Osteocyte (in vitro differentiated cells): ENCODE data around the gene CAD. TPM values are rescaled to one million over a fixed set of nuclear protein-coding genes. Genes with fewer than 3 reads are reported as not detected.
A peak's percentile ranks its signal among the peaks of the same experiment; 100 is the strongest.

ENCODE experiments used
- DNase-seq: peaks from one replicate; pipeline ENCODE4 v3.0.0; 2021; ENCODE audit warnings: mixed read lengths; ENCODE audit not compliant: unreplicated experiment; ENCODE audit errors: extremely low spot score
- H3K27ac Mint-ChIP-seq: one replicate; pipeline ENCODE4 v1.8.0; 2021; ENCODE audit warnings: mild to moderate bottlenecking, mixed read lengths; ENCODE audit not compliant: unreplicated experiment
- H3K27me3 Mint-ChIP-seq: one replicate; pipeline ENCODE4 v1.8.0; 2021; ENCODE audit warnings: mixed read lengths; ENCODE audit not compliant: unreplicated experiment
- H3K36me3 Mint-ChIP-seq: one replicate; pipeline ENCODE4 v1.8.0; 2021; ENCODE audit warnings: mixed read lengths; ENCODE audit not compliant: unreplicated experiment
- H3K4me1 Mint-ChIP-seq: one replicate; pipeline ENCODE4 v1.8.0; 2021; ENCODE audit warnings: mixed read lengths; ENCODE audit not compliant: unreplicated experiment
- H3K4me3 Mint-ChIP-seq: one replicate; pipeline ENCODE4 v1.8.0; 2021; ENCODE audit warnings: mild to moderate bottlenecking, moderate library complexity, mixed read lengths; ENCODE audit not compliant: unreplicated experiment
- H3K9me3 Mint-ChIP-seq: one replicate; pipeline ENCODE4 v1.8.0; 2021; ENCODE audit warnings: mixed read lengths; ENCODE audit not compliant: unreplicated experiment
- CTCF ChIP-seq: fragments of 200-600 bp; sonication (generic); IDR thresholded peaks from 2 replicates; pipeline ENCODE4 v1.5.0; 2021; ENCODE audit warnings: antibody characterized with exemption, mild to moderate bottlenecking, moderate library complexity
- total RNA-seq: library from RNA; stranded (reverse); gene quantifications from 2 replicates; pipeline ENCODE4 v1.2.1, GENCODE V29; 2021

Gene CAD
- total RNA-seq, 1 donor from 2014 or later, result 72.6 TPM

- no peak for TF ChIP-seq CTCF
- Mint-ChIP-seq H3K9me3 (no peaks in the 10 kb centered on the region), H3K27me3 (peaks cover 14% of the 10 kb centered on the region), H3K36me3 (peaks cover 15% of the 10 kb centered on the region), H3K27ac (no peak overlapping the region), H3K4me1 (peaks cover 7% of the 10 kb centered on the region), H3K4me3 (no peak overlapping the region)
- no peak for DNase-seq
Measured at GRCh38 chr2:27247893-27248292, 30.7 kb downstream of the CAD start.

- Mint-ChIP-seq H3K4me1 (peaks cover 7% of the 10 kb centered on the region), H3K36me3 (peaks cover 1% of the 10 kb centered on the region), H3K27me3 (peaks cover 14% of the 10 kb centered on the region), H3K9me3 (no peaks in the 10 kb centered on the region), H3K27ac (no peak overlapping the region), H3K4me3 (no peak overlapping the region)
- no peak for DNase-seq
- TF ChIP-seq CTCF, result no peak
Measured at GRCh38 chr2:27249159-27249890, 32.2 kb downstream of the CAD start.

GRCh38 chr2:27249891-27250651 is 32.9 kb downstream of the CAD start:
- Mint-ChIP-seq H3K27ac (no peak overlapping the region), H3K4me3 (no peak overlapping the region), H3K36me3 (no peaks in the 10 kb centered on the region), H3K27me3 (peaks cover 14% of the 10 kb centered on the region), H3K4me1 (peaks cover 9% of the 10 kb centered on the region), H3K9me3 (no peaks in the 10 kb centered on the region)
- DNase-seq, result no peak
- peak; percentile 64 for TF ChIP-seq CTCF

- H3K27ac Mint-ChIP-seq, result no peak overlapping the region
- no peak overlapping the region for H3K4me3 Mint-ChIP-seq
- peaks cover 16% of the 10 kb centered on the region for H3K4me1 Mint-ChIP-seq
- H3K27me3 Mint-ChIP-seq, result peaks cover 14% of the 10 kb centered on the region
- H3K36me3 Mint-ChIP-seq, result no peaks in the 10 kb centered on the region
- TF ChIP-seq CTCF, result no peak
- no peaks in the 10 kb centered on the region for H3K9me3 Mint-ChIP-seq
- DNase-seq, result no peak
Measured at GRCh38 chr2:27250652-27251379, 33.6 kb downstream of the CAD start.

- no peaks in the 10 kb centered on the region for H3K36me3 Mint-ChIP-seq
- no peak overlapping the region for H3K27ac Mint-ChIP-seq
- H3K27me3 Mint-ChIP-seq, result peaks cover 17% of the 10 kb centered on the region
- no peaks in the 10 kb centered on the region for H3K9me3 Mint-ChIP-seq
- DNase-seq, result no peak
- no peak overlapping the region for H3K4me3 Mint-ChIP-seq
- TF ChIP-seq CTCF, result no peak
- peaks cover 19% of the 10 kb centered on the region for H3K4me1 Mint-ChIP-seq
Measured at GRCh38 chr2:27251766-27252165, 34.6 kb downstream of the CAD start.
